Measurements from ENCODE around the gene TARDBP.
"Not testable (repeated sequence)": the region's sequence is repeated elsewhere in the genome, so short reads cannot be mapped to it uniquely, and the experiment has no call there.

Gene TARDBP

DNA sequence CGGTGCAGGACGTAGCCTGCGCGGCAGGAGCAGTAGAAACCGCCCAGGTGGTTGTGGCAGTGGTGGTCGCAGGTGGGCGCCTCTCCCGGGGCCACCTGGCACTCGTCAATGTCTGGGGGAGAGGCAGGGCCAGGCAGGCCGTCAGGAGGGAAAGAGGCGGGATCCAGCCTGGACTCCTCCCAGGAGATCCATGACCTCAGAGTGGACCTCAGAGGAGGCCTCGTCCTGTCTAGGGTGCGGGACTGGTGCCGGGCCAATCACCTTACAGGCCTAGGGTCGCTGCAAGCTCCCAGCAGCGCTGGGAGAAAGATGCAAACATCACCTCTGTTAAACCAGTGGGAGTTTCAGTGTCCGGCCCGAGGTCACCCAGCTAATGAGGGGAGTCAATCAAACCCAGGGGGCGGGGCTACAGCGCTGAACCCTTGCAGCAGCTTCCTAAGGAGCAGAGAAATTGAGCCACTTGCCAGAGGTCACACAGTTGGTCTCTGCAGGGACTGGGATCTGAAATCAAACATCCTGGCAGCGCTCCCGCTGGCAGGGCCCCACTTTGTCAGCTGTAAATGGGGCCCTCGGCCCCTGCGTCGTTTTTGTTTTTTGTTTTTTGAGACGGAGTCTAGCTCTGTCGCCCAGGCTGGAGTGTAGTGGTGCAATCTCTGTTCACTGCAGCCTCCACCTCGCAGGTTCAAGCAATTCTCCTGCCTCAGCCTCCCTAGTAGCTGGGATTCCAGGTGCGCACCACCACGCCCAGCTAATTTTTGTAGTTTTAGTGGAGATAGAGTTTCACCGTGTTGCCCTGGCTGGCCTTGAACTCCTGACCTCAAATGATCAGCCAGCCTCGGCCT, 33.2 kb downstream of the TARDBP start:
- H3F3A ChIP-seq (ENCODE audit: control insufficient read depth, insufficient read depth) = no peaks in the 10 kb centered on the region
- no peak overlapping the region for H3K27ac ChIP-seq (ENCODE audit: low read depth, low read length)
- no peaks in the 10 kb centered on the region for H3K4me1 ChIP-seq (ENCODE audit: control insufficient read depth, low read length)
- no peak overlapping the region for H3K4me2 ChIP-seq (ENCODE audit: low read length)
- H3K27me3 ChIP-seq (ENCODE audit: control insufficient read depth, low read length) = no peaks in the 10 kb centered on the region
- H3K4me3 ChIP-seq (ENCODE audit: low read length) = no peak overlapping the region
- no peaks in the 10 kb centered on the region for H4K20me1 ChIP-seq (ENCODE audit: control insufficient read depth, insufficient read depth, low read depth, low read length)
- no peaks in the 10 kb centered on the region for H3K36me3 ChIP-seq (ENCODE audit: control insufficient read depth, low read length)
- 0 out of 2 replicates have a peak, but pooled peaks cover 3% of the 10 kb centered on the region for H3K9me2 ChIP-seq (replicated peaks; ENCODE audit: control insufficient read depth, low read length)
- TF ChIP-seq, protein P1, sequence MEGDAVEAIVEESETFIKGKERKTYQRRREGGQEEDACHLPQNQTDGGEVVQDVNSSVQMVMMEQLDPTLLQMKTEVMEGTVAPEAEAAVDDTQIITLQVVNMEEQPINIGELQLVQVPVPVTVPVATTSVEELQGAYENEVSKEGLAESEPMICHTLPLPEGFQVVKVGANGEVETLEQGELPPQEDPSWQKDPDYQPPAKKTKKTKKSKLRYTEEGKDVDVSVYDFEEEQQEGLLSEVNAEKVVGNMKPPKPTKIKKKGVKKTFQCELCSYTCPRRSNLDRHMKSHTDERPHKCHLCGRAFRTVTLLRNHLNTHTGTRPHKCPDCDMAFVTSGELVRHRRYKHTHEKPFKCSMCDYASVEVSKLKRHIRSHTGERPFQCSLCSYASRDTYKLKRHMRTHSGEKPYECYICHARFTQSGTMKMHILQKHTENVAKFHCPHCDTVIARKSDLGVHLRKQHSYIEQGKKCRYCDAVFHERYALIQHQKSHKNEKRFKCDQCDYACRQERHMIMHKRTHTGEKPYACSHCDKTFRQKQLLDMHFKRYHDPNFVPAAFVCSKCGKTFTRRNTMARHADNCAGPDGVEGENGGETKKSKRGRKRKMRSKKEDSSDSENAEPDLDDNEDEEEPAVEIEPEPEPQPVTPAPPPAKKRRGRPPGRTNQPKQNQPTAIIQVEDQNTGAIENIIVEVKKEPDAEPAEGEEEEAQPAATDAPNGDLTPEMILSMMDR (IDR thresholded peaks at IDR 0.05; ENCODE audit: low read depth, low read length, poor library complexity, severe bottlenecking) = no peak
- no peak for TF ChIP-seq EZH2phosphoT487 (IDR thresholded peaks at IDR 0.05; ENCODE audit: borderline replicate concordance, low read length)
- no peaks in the 10 kb centered on the region for H3K9me3 ChIP-seq (ENCODE audit: control insufficient read depth, insufficient read depth, low read length)
- no peaks in the 10 kb centered on the region for H3K79me2 ChIP-seq (ENCODE audit: control insufficient read depth, low read length)

GRCh38 chr1:11046270-11046566, 33.8 kb downstream of the TARDBP start:
- Histone ChIP-seq H3K36me3 (ENCODE audit: control insufficient read depth, low read length) (no peaks in the 10 kb centered on the region), H3F3A (ENCODE audit: control insufficient read depth, insufficient read depth) (no peaks in the 10 kb centered on the region), H4K20me1 (ENCODE audit: control insufficient read depth, insufficient read depth, low read depth, low read length) (no peaks in the 10 kb centered on the region), H3K9me2 (replicated peaks; ENCODE audit: control insufficient read depth, low read length) (0 out of 2 replicates have a peak, but pooled peaks cover 3% of the 10 kb centered on the region), H3K4me3 (ENCODE audit: low read length) (no peak overlapping the region), H3K27me3 (ENCODE audit: control insufficient read depth, low read length) (no peaks in the 10 kb centered on the region), H3K4me1 (ENCODE audit: control insufficient read depth, low read length) (no peaks in the 10 kb centered on the region), H3K9me3 (ENCODE audit: control insufficient read depth, insufficient read depth, low read length) (no peaks in the 10 kb centered on the region), H3K4me2 (ENCODE audit: low read length) (no peak overlapping the region), H3K27ac (ENCODE audit: low read depth, low read length) (no peak overlapping the region), H3K79me2 (ENCODE audit: control insufficient read depth, low read length) (no peaks in the 10 kb centered on the region)
- no peak for TF ChIP-seq EZH2phosphoT487 (IDR thresholded peaks at IDR 0.05; ENCODE audit: borderline replicate concordance, low read length)
- TF ChIP-seq, protein P1 (IDR thresholded peaks at IDR 0.05; ENCODE audit: low read depth, low read length, poor library complexity, severe bottlenecking) = no peak

- H4K20me1 ChIP-seq (ENCODE audit: control insufficient read depth, insufficient read depth, low read depth, low read length) = no peaks in the 10 kb centered on the region
- no peaks in the 10 kb centered on the region for H3K9me3 ChIP-seq (ENCODE audit: control insufficient read depth, insufficient read depth, low read length)
- no peak within 1 kb of the TSS for H3K4me2 ChIP-seq (ENCODE audit: low read length)
- H3K27me3 ChIP-seq (ENCODE audit: control insufficient read depth, low read length) = no peaks in the 10 kb centered on the region
- TF ChIP-seq, protein P1 (IDR thresholded peaks at IDR 0.05; ENCODE audit: low read depth, low read length, poor library complexity, severe bottlenecking) = no peak
- TF ChIP-seq EZH2phosphoT487 (IDR thresholded peaks at IDR 0.05; ENCODE audit: borderline replicate concordance, low read length) = no peak
- 0 out of 2 replicates have a peak, but pooled peaks cover under 1% of the 10 kb centered on the region for H3K9me2 ChIP-seq (replicated peaks; ENCODE audit: control insufficient read depth, low read length)
- H3K27ac ChIP-seq (ENCODE audit: low read depth, low read length) = no peak within 1 kb of the TSS
- H3K4me3 ChIP-seq (ENCODE audit: low read length) = no peak within 1 kb of the TSS
- H3F3A ChIP-seq (ENCODE audit: control insufficient read depth, insufficient read depth) = no peaks in the 10 kb centered on the region
- no peaks in the 10 kb centered on the region for H3K36me3 ChIP-seq (ENCODE audit: control insufficient read depth, low read length)
- peaks cover 1% of the 10 kb centered on the region for H3K4me1 ChIP-seq (ENCODE audit: control insufficient read depth, low read length)
- H3K79me2 ChIP-seq (ENCODE audit: control insufficient read depth, low read length) = no peaks in the 10 kb centered on the region
Measured at GRCh38 chr1:11046625-11047365, 34.3 kb downstream of the TARDBP start, which contains the start of gene MASP2. Gene MASP2, minus strand, starts transcription at chr1:11047239. Its CDS starts 32 bp downstream, at chr1:11047207.

GRCh38 chr1:11051121-11051520, 38.7 kb downstream of the TARDBP start:
- not testable (repeated sequence) for H3K27me3 ChIP-seq (ENCODE audit: control insufficient read depth, low read length); H4K20me1 ChIP-seq (ENCODE audit: control insufficient read depth, insufficient read depth, low read depth, low read length); H3K27ac ChIP-seq (ENCODE audit: low read depth, low read length); H3K9me3 ChIP-seq (ENCODE audit: control insufficient read depth, insufficient read depth, low read length); H3K4me3 ChIP-seq (ENCODE audit: low read length); H3F3A ChIP-seq (ENCODE audit: control insufficient read depth, insufficient read depth); H3K4me2 ChIP-seq (ENCODE audit: low read length); H3K9me2 ChIP-seq (replicated peaks; ENCODE audit: control insufficient read depth, low read length); H3K79me2 ChIP-seq (ENCODE audit: control insufficient read depth, low read length); H3K4me1 ChIP-seq (ENCODE audit: control insufficient read depth, low read length)
- peaks cover 12% of the 10 kb centered on the region for H3K36me3 ChIP-seq (ENCODE audit: control insufficient read depth, low read length)

All from DOHH2 (cell line).